Body of pancreas (tissue), 4 donors: ENCODE measurements around the gene CLEC4C. TPM values are rescaled to one million over a fixed set of nuclear protein-coding genes. Genes with fewer than 3 reads are reported as not detected.

Experiments used
- ATAC-seq: fragments of 150-250 bp; one replicate; pipeline ENCODE4 v1.9.1; 2016
- DNase-seq, 4 donors: peaks; one replicate each; pipeline ENCODE4 v3.0.0-alpha.2; 2019
- H3K27ac ChIP-seq, 4 donors: fragments of 200-600 bp; sonication (generic); 1 replicate in 3 of 4; 2 replicates in 1 of 4; pipeline versions ENCODE4 v1.5.1 to v1.6.1; 2016 to 2019; ENCODE audit warnings: mild to moderate bottlenecking in 1 of 4, mixed read lengths in 1 of 4, moderate library complexity in 1 of 4
- H3K27me3 ChIP-seq, 2 donors: fragments of 200-600 bp; sonication (generic); one replicate each; pipeline ENCODE4 v1.6.0; 2016; ENCODE audit warnings: mild to moderate bottlenecking in 1 of 2
- H3K36me3 ChIP-seq, 2 donors: fragments of 200-600 bp; sonication (generic); replicated peaks in 1 of 2; 2 replicates each; pipeline ENCODE4 v1.5.1; 2016; ENCODE audit warnings: low read depth in 2 of 2; ENCODE audit not compliant: insufficient read depth in 1 of 2
- H3K4me1 ChIP-seq: fragments of 200-600 bp; sonication (generic); one replicate; pipeline ENCODE4 v1.6.0; 2016
- H3K4me3 ChIP-seq, 2 donors: fragments of 200-600 bp; sonication (generic); 1 replicate in 1 of 2; 2 replicates in 1 of 2; pipeline ENCODE4 v1.5.1; 2016 to 2019
- H3K9me3 ChIP-seq, 3 donors: fragments of 200-600 bp; sonication (generic); 1 replicate in 2 of 3; 2 replicates in 1 of 3; pipeline ENCODE4 v1.5.1; 2016
- POLR2A ChIP-seq, 3 donors: fragments of 450-650 bp; IDR thresholded peaks; one replicate each; pipeline ENCODE4 v1.6.1; 2016; ENCODE audit warnings: antibody characterized with exemption in 3 of 3, mild to moderate bottlenecking in 2 of 3
- WGBS, 2 donors: methylation state at CpG; one replicate each; pipeline ENCODE4 v1.1.5; 2017; 5-methylcytosine and 5-hydroxymethylcytosine counted together
- intact Hi-C: fragments of 100-400 bp; cut with DNase I; formaldehyde crosslinking; loops from one replicate; pipeline ENCODE4 v1.15.1; 2023
- total RNA-seq, 2 donors: library from RNA; depleted of rRNA; stranded (reverse); fragments of >200 nt; gene quantifications; one replicate each; pipeline ENCODE4 v1.1.0, GENCODE V29; 2016
- TF ChIP-seq, protein P1 (sequence below), 7 experiments: fragments of 450-650 bp in 4 of 7; fragments of 200-600 bp in 3 of 7; sonication (generic) in 3 of 7; IDR thresholded peaks; one replicate each; pipeline ENCODE4 v1.5.1; 2016 to 2019; ENCODE audit warnings: antibody characterized with exemption in 7 of 7

CLEC4C gene
- total RNA-seq, 2 donors from 2014 or later, result not detected

- Histone ChIP-seq H3K36me3 (no peaks in the 10 kb centered on the region), H3K9me3 (no peaks in the 10 kb centered on the region)
- WGBS, 2 donors, result 79 to 80% methylated on average over 26 to 28 of the region's 28 CpGs
Measured at GRCh38 chr12:7712841-7713442, 34.2 kb downstream of the CLEC4C start.

GRCh38 chr12:7711133-7711532 is 36.0 kb downstream of the CLEC4C start, which contains the start of gene DPPA3:
Gene DPPA3 (plus strand): TSS chr12:7711433. CDS start chr12:7711571, 138 bp downstream.
- DNase-seq, result no peak
- H3K36me3 ChIP-seq, result no peaks in the 10 kb centered on the region
- ATAC-seq, result no peak
- 69 to 75% methylated on average over 7 of the region's 7 CpGs for WGBS, 2 donors
- no peaks in the 10 kb centered on the region for H3K4me1 ChIP-seq
- no peak within 1 kb of the TSS for H3K27ac ChIP-seq
- H3K9me3 ChIP-seq, result no peaks in the 10 kb centered on the region
- no peaks in the 10 kb centered on the region for H3K27me3 ChIP-seq
- no peak within 1 kb of the TSS for H3K4me3 ChIP-seq
- intact Hi-C loops, result no loop called here
- TF ChIP-seq, protein P1, sequence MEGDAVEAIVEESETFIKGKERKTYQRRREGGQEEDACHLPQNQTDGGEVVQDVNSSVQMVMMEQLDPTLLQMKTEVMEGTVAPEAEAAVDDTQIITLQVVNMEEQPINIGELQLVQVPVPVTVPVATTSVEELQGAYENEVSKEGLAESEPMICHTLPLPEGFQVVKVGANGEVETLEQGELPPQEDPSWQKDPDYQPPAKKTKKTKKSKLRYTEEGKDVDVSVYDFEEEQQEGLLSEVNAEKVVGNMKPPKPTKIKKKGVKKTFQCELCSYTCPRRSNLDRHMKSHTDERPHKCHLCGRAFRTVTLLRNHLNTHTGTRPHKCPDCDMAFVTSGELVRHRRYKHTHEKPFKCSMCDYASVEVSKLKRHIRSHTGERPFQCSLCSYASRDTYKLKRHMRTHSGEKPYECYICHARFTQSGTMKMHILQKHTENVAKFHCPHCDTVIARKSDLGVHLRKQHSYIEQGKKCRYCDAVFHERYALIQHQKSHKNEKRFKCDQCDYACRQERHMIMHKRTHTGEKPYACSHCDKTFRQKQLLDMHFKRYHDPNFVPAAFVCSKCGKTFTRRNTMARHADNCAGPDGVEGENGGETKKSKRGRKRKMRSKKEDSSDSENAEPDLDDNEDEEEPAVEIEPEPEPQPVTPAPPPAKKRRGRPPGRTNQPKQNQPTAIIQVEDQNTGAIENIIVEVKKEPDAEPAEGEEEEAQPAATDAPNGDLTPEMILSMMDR (IDR thresholded peaks at IDR 0.05), result no peak
- no peak for TF ChIP-seq POLR2A (IDR thresholded peaks at IDR 0.05)

More at GRCh38 chr12:7712841-7713442, 34.2 kb downstream of the CLEC4C start:
- Histone ChIP-seq H3K27ac (no peak overlapping the region), H3K4me3 (no peak overlapping the region), H3K4me1 (no peaks in the 10 kb centered on the region), H3K27me3 (no peaks in the 10 kb centered on the region)
- DNase-seq (no peak), ATAC-seq (no peak)
- TF ChIP-seq, protein P1 (IDR thresholded peaks at IDR 0.05), result no peak
- no peak for TF ChIP-seq POLR2A (IDR thresholded peaks at IDR 0.05)
- intact Hi-C loops, result no loop called here

- intact Hi-C loops, result no loop called here
- TF ChIP-seq, protein P1 (IDR thresholded peaks at IDR 0.05), result no peak
- no peak for TF ChIP-seq POLR2A (IDR thresholded peaks at IDR 0.05)
- ATAC-seq (no peak), DNase-seq (no peak)
- H3K4me1 ChIP-seq, result no peaks in the 10 kb centered on the region
- no peak overlapping the region for H3K4me3 ChIP-seq
- no peaks in the 10 kb centered on the region for H3K27me3 ChIP-seq
- H3K27ac ChIP-seq, result no peak overlapping the region
- H3K9me3 ChIP-seq, result no peaks in the 10 kb centered on the region
- WGBS, 2 donors, result 39 to 62% methylated on average over 8 of the region's 8 CpGs
- H3K36me3 ChIP-seq, result no peaks in the 10 kb centered on the region
Measured at GRCh38 chr12:7709969-7710675, 37.1 kb downstream of the CLEC4C start.

DNA sequence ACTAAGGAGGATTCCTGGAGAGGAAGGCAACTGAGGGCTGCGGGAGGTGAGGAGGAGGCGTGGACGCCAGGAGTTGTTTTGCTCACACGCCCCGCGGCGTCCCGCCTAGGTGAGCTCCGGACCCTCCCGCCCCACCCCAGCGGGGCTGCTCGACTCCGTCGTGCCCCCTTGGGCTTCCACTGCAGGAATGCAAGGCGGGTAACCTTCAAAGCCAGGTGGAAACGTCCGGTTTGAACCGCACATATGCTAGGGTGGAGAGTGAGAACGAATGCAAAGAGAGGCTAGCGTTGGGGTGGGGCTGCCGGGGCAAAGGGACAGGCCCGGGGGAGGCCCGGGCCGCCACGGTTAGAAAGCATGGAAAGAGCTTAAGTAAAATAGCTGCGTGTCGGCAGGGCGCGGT is 41.3 kb downstream of the CLEC4C start:
- Histone ChIP-seq H3K4me3 (no peak overlapping the region), H3K36me3 (no peaks in the 10 kb centered on the region), H3K4me1 (no peaks in the 10 kb centered on the region), H3K9me3 (no peaks in the 10 kb centered on the region), H3K27me3 (no peaks in the 10 kb centered on the region), H3K27ac (no peak overlapping the region)
- ATAC-seq (no peak), DNase-seq (no peak)
- intact Hi-C loops, result no loop called here
- TF ChIP-seq POLR2A (IDR thresholded peaks at IDR 0.05), result no peak
- TF ChIP-seq, protein P1 (IDR thresholded peaks at IDR 0.05), result no peak
- 86 to 87% methylated on average over 29 of the region's 29 CpGs for WGBS, 2 donors
